IMR-90 (cell line): ENCODE results near the gene RWDD1.

Experiments
- BHLHE40 ChIP-seq: fragments of 150-350 bp; IDR thresholded peaks from 2 replicates; pipeline ENCODE4 v1.6.1; 2016; ENCODE audit warnings: mild to moderate bottlenecking, low read depth, low read length
- CEBPB ChIP-seq: IDR thresholded peaks from 2 replicates; pipeline ENCODE4 v1.6.1; 2012; ENCODE audit warnings: low read depth, low read length, improper control_type of control experiment
- CTCF ChIP-seq: conservative IDR thresholded peaks from 2 replicates; pipeline ENCODE4 v1.5.1; 2012; ENCODE audit warnings: mild to moderate bottlenecking, low read depth, low read length, improper control_type of control experiment
- FOS ChIP-seq: fragments of 150-350 bp; IDR thresholded peaks from 2 replicates; pipeline ENCODE4 v1.6.1; 2016; ENCODE audit warnings: low read depth, low read length
- MAFK ChIP-seq: IDR thresholded peaks from 2 replicates; pipeline ENCODE4 v1.6.1; 2012; ENCODE audit warnings: low read depth, low read length, improper control_type of control experiment
- MAZ ChIP-seq: IDR thresholded peaks from 2 replicates; pipeline ENCODE4 v1.6.1; 2012; ENCODE audit warnings: low read depth, mild to moderate bottlenecking, low read length, improper control_type of control experiment, moderate library complexity, borderline replicate concordance
- MXI1 ChIP-seq: IDR thresholded peaks from 2 replicates; pipeline ENCODE4 v1.6.1; 2012; ENCODE audit warnings: low read depth, mild to moderate bottlenecking, low read length, moderate library complexity, borderline replicate concordance
- NFE2L2 ChIP-seq: fragments of 150-350 bp; IDR thresholded peaks from 2 replicates; pipeline ENCODE4 v1.6.1; 2016; ENCODE audit warnings: low read depth, mild to moderate bottlenecking, low read length
- POLR2A ChIP-seq: IDR thresholded peaks from 2 replicates; pipeline ENCODE4 v1.6.1; 2012; ENCODE audit warnings: mild to moderate bottlenecking, low read depth, low read length
- RAD21 ChIP-seq: IDR thresholded peaks from 2 replicates; pipeline ENCODE4 v1.6.1; 2012; ENCODE audit warnings: low read length, improper control_type of control experiment
- RFX5 ChIP-seq: IDR thresholded peaks from 2 replicates; pipeline ENCODE4 v1.8.0; 2012; ENCODE audit warnings: low read depth, mild to moderate bottlenecking, low read length, moderate library complexity
- USF2 ChIP-seq: fragments of 150-350 bp; IDR thresholded peaks from 2 replicates; pipeline ENCODE4 v1.6.1; 2017; ENCODE audit warnings: mild to moderate bottlenecking, antibody characterized with exemption, low read length, low read depth

GRCh38 chr6:116631379-116631990 is 60.2 kb downstream of the RWDD1 start:
- TF ChIP-seq CTCF (no peak), POLR2A (no peak), BHLHE40 (no peak), RFX5 (no peak), MAZ (no peak), RAD21 (no peak), NFE2L2 (no peak), MAFK (no peak), MXI1 (no peak), USF2 (no peak), FOS (no peak), CEBPB (no peak)
